Measurements from ENCODE around the gene ARHGAP26.

DNA sequence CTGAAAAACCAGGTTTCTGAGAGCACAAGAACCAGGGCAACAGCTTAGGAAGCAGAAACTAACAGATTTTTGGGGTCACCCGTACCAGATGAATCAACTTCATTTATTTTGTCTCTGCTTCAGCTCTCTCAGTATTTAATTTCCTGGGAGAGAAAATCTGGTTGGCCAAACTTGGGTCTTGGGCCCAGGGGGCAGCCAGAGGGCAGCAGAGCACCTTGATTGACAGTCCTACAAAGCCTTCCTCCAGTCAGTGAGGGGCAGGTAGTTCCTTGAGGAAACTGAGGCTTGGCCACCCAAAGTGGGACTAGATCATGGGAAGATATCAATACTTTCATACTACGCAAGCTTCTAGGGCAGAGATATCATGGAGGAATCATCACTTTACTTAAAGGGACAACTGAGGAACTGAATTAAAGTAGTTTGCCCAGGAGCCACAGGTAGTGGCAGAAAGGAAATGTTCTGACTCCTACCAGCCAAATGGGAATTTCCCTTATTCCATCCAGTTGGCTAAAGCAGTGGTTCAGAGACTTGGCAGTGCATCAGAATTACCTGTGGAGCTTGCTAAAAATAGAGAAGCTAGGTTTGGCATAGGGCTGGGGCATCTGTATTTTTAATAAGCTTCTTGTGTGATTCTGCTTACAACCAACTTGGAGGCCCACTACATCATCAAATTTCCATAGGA is 21.5 kb upstream of the ARHGAP26 start:
- TF ChIP-seq, protein P1, sequence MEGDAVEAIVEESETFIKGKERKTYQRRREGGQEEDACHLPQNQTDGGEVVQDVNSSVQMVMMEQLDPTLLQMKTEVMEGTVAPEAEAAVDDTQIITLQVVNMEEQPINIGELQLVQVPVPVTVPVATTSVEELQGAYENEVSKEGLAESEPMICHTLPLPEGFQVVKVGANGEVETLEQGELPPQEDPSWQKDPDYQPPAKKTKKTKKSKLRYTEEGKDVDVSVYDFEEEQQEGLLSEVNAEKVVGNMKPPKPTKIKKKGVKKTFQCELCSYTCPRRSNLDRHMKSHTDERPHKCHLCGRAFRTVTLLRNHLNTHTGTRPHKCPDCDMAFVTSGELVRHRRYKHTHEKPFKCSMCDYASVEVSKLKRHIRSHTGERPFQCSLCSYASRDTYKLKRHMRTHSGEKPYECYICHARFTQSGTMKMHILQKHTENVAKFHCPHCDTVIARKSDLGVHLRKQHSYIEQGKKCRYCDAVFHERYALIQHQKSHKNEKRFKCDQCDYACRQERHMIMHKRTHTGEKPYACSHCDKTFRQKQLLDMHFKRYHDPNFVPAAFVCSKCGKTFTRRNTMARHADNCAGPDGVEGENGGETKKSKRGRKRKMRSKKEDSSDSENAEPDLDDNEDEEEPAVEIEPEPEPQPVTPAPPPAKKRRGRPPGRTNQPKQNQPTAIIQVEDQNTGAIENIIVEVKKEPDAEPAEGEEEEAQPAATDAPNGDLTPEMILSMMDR (conservative IDR thresholded peaks at IDR 0.05 in 1 of 2, IDR thresholded peaks at IDR 0.05 in 1 of 2; ENCODE audit: low read depth in 1 of 2, low read length in 2 of 2), result peak in 1 of 2 donors; percentile 33
- TF ChIP-seq EZH2 (IDR thresholded peaks at IDR 0.05; ENCODE audit: low read length, missing control alignments), result no peak
